Measurements from ENCODE around the gene CT47C1. TPM values are rescaled to one million over a fixed set of nuclear protein-coding genes. Genes with fewer than 3 reads are reported as not detected.

Gene CT47C1
- total RNA-seq, 1 donor from 2014 or later = not detected

DNA sequence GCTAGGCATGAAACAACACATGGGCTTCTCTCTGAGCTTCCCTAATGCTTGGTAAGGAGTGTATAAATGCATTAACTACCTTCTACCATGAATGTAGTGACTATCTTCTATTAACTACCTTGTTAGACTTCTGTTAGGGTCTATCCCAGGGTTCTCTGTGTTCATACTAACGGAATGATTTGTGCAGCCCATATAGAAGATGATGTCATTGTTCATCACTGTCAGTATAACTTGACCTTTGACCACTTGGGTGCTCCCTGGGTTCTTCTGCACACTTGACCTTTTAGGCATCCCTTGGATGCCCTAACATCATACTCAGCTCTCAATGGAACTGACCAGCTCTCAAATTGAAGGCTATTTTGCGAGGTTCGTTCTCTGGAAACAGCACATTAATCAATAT is 30.8 kb upstream of the CT47C1 start:
- Histone ChIP-seq H3K27me3 (ENCODE audit: control insufficient read depth in 3 of 3, insufficient read depth in 3 of 3, low read length in 3 of 3) (no peaks in the 10 kb centered on the region), H3K9ac (ENCODE audit: low read depth in 1 of 3, low read length in 3 of 3) (no peak overlapping the region), H3K4me1 (ENCODE audit: control insufficient read depth in 3 of 3, insufficient read depth in 3 of 3, low read length in 3 of 3) (peaks cover 0 to 7% (median 0%) of the 10 kb centered on the region in 3 donors), H3K27ac (ENCODE audit: low read depth, low read length) (peak overlapping the region; percentile 40), H3K9me3 (ENCODE audit: control insufficient read depth in 3 of 3, low read length in 3 of 3) (no peaks in the 10 kb centered on the region), H3K36me3 (ENCODE audit: control insufficient read depth in 3 of 3, insufficient read depth in 3 of 3, low read length in 3 of 3) (no peaks in the 10 kb centered on the region), H3K4me3 (ENCODE audit: low read length in 3 of 3) (no peak overlapping the region)

DNA sequence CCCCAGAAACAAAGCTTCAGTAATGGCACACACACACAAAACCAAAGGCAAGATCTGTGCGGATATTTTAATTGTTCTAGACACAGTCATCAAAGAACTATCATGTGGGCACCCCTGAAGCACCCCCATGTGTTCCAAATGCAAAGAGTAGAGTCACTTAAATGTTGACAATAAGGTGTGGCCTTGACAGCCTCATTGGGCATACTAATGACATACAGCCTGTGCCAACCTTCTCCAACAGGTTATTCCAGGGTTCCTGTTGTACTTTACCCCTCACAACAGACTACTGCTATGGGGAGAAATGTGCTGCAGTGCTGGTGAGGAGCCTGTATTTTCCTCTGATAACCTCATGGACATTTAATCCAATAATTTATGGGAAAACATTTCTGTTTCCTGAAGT is 29.8 kb upstream of the CT47C1 start:
- no peak overlapping the region for H3K4me3 ChIP-seq (ENCODE audit: low read length in 3 of 3)
- H3K36me3 ChIP-seq (ENCODE audit: control insufficient read depth in 3 of 3, insufficient read depth in 3 of 3, low read length in 3 of 3) = no peaks in the 10 kb centered on the region
- peaks cover 0 to 7% (median 0%) of the 10 kb centered on the region in 3 donors for H3K4me1 ChIP-seq (ENCODE audit: control insufficient read depth in 3 of 3, insufficient read depth in 3 of 3, low read length in 3 of 3)
- H3K27ac ChIP-seq (ENCODE audit: low read depth, low read length) = no peak overlapping the region
- H3K9ac ChIP-seq (ENCODE audit: low read depth in 1 of 3, low read length in 3 of 3) = no peak overlapping the region
- no peaks in the 10 kb centered on the region for H3K9me3 ChIP-seq (ENCODE audit: control insufficient read depth in 3 of 3, low read length in 3 of 3)
- no peaks in the 10 kb centered on the region for H3K27me3 ChIP-seq (ENCODE audit: control insufficient read depth in 3 of 3, insufficient read depth in 3 of 3, low read length in 3 of 3)

DNA sequence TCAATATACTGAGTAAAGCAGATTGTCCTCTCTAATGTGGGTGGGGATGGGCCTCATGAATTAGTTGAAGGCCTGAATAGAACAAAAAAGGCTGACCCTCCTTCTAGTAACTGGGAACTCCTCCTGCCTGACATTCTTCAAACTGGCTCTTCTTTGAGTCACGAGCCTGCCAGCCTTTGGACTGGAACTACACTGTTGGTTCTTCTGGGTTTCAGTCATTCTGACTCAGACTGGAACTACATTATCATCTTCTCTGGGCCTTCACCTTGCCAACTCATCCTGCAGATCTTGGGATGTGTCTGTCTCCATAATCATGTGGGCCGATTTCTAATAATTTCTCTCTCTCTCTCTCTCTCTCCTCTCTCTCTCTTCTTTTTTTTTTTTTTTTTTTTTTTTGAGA is 26.9 kb upstream of the CT47C1 start:
- Histone ChIP-seq H3K36me3 (ENCODE audit: control insufficient read depth in 3 of 3, insufficient read depth in 3 of 3, low read length in 3 of 3) (no peaks in the 10 kb centered on the region), H3K4me3 (ENCODE audit: low read length in 3 of 3) (no peak overlapping the region), H3K9ac (ENCODE audit: low read depth in 1 of 3, low read length in 3 of 3) (no peak overlapping the region), H3K4me1 (ENCODE audit: control insufficient read depth in 3 of 3, insufficient read depth in 3 of 3, low read length in 3 of 3) (peaks cover 0 to 6% (median 0%) of the 10 kb centered on the region in 3 donors), H3K9me3 (ENCODE audit: control insufficient read depth in 3 of 3, low read length in 3 of 3) (no peaks in the 10 kb centered on the region), H3K27me3 (ENCODE audit: control insufficient read depth in 3 of 3, insufficient read depth in 3 of 3, low read length in 3 of 3) (no peaks in the 10 kb centered on the region), H3K27ac (ENCODE audit: low read depth, low read length) (no peak overlapping the region)

DNA sequence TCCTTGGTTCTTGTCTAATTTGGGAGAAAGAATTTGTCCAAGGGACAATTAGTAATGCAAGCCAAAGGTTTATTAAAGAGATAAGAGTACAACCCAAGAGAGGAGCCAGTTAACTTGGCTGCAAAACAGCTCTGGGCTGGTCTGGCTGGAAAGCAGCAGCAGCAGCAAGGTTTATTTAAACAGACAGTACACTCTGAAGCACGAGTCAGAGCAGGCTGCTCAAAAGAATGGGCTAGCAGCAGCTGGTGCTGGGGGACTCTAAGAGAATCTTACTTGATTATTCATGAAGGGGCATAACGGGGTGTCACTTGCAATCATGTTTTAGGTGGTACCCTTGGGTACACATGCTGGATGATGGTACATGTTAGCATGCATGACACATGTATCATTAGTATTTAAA is 17.1 kb upstream of the CT47C1 start:
- Histone ChIP-seq H3K27ac (ENCODE audit: low read depth, low read length) (no peak overlapping the region), H3K36me3 (ENCODE audit: control insufficient read depth in 3 of 3, insufficient read depth in 3 of 3, low read length in 3 of 3) (no peaks in the 10 kb centered on the region), H3K4me3 (ENCODE audit: low read length in 3 of 3) (no peak overlapping the region), H3K27me3 (ENCODE audit: control insufficient read depth in 3 of 3, insufficient read depth in 3 of 3, low read length in 3 of 3) (no peaks in the 10 kb centered on the region), H3K9ac (ENCODE audit: low read depth in 1 of 3, low read length in 3 of 3) (no peak overlapping the region), H3K9me3 (ENCODE audit: control insufficient read depth in 3 of 3, low read length in 3 of 3) (no peaks in the 10 kb centered on the region), H3K4me1 (ENCODE audit: control insufficient read depth in 3 of 3, insufficient read depth in 3 of 3, low read length in 3 of 3) (no peaks in the 10 kb centered on the region)

DNA sequence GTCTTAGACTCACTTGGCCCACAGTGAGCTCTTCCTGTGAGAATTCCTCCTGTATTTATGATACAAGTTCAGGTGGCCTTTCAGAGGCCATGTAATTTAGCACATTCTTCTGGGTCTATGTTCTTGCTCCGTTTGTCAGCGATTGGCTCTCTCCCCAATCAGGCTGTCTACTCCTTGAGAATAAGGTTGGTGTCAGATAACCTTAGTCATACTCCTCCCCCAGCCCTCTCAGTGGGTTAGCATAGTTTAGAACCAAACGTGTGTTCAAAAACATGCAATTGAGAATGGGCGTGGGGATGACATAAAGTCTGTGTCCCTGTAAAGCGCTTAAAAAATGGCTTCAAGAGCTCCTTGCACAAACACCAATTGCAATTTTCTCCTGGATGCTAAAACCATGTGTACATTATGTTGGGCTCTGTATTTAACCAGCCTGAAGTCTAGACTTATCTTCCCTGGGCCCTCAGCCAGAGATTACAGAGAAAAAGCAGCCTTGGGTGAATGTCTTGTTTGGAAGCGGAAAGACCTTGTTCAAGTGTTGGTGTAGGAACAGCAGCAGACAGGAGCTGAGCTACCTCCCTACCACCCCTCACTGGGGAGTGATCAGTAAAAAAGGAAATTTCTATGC is 9.9 kb upstream of the CT47C1 start:
- Histone ChIP-seq H3K9me3 (ENCODE audit: control insufficient read depth in 3 of 3, low read length in 3 of 3) (no peaks in the 10 kb centered on the region), H3K36me3 (ENCODE audit: control insufficient read depth in 3 of 3, insufficient read depth in 3 of 3, low read length in 3 of 3) (no peaks in the 10 kb centered on the region), H3K4me3 (ENCODE audit: low read length in 3 of 3) (no peak overlapping the region), H3K27ac (ENCODE audit: low read depth, low read length) (no peak overlapping the region), H3K4me1 (ENCODE audit: control insufficient read depth in 3 of 3, insufficient read depth in 3 of 3, low read length in 3 of 3) (no peaks in the 10 kb centered on the region), H3K9ac (ENCODE audit: low read depth in 1 of 3, low read length in 3 of 3) (no peak overlapping the region), H3K27me3 (ENCODE audit: control insufficient read depth in 3 of 3, insufficient read depth in 3 of 3, low read length in 3 of 3) (no peaks in the 10 kb centered on the region)

DNA sequence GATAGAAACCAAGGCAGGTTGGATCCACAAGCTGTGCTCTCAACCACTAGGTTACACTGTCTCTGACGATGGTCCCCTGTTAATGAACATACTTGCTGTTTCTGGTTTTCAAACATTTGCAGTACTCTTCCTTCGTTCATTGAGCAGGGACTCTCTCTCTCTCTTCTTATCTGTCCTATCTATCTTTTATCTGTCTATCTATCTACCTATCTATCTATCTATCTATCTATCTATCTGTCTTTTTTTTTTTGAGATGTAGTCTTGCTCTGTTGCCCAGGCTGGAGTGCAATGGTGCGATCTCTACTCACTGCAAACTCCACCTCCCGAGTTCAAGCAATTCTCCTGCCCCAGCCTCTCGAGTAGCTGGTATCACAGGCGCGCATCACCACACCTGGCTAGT is 9.4 kb upstream of the CT47C1 start:
- H3K4me3 ChIP-seq (ENCODE audit: low read length in 3 of 3) = no peak overlapping the region
- no peaks in the 10 kb centered on the region for H3K4me1 ChIP-seq (ENCODE audit: control insufficient read depth in 3 of 3, insufficient read depth in 3 of 3, low read length in 3 of 3)
- no peak overlapping the region for H3K27ac ChIP-seq (ENCODE audit: low read depth, low read length)
- H3K36me3 ChIP-seq (ENCODE audit: control insufficient read depth in 3 of 3, insufficient read depth in 3 of 3, low read length in 3 of 3) = no peaks in the 10 kb centered on the region
- H3K9ac ChIP-seq (ENCODE audit: low read depth in 1 of 3, low read length in 3 of 3) = no peak overlapping the region
- H3K27me3 ChIP-seq (ENCODE audit: control insufficient read depth in 3 of 3, insufficient read depth in 3 of 3, low read length in 3 of 3) = no peaks in the 10 kb centered on the region
- no peaks in the 10 kb centered on the region for H3K9me3 ChIP-seq (ENCODE audit: control insufficient read depth in 3 of 3, low read length in 3 of 3)

DNA sequence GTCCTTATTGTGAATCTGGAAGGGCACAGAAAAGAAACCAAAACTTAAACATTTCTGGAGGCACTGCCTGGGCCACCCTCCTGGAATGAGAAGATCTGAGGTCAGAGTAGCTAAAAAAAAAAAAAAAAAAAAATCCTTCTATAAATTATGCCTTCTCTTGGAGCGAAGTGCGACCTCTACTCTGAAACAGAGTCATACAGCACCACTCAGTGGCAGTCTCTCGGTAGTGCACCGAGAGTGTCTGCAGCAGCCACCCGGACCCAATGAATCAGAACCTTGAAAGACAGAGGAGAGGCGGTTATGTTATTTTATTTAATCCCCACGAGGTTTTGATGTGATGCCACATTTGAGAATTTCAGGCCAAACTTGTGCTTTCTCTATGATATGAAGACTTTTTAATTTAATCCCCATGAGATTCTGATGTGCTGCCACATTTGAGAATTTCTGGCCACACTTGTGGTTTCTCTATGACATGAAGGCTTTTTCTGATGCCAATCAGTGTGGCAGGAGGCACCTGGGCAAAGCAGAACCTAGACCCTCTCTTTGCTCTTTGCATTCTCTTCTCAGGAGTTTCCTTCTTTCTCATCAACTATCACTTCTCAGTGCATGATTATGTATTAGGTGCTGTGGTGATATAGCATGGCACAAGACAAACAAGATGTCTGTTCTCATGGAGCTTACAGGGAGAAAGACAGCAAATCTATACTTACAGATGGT is 5.6 kb upstream of the CT47C1 start:
- no peaks in the 10 kb centered on the region for H3K4me1 ChIP-seq (ENCODE audit: control insufficient read depth in 3 of 3, insufficient read depth in 3 of 3, low read length in 3 of 3)
- no peaks in the 10 kb centered on the region for H3K27me3 ChIP-seq (ENCODE audit: control insufficient read depth in 3 of 3, insufficient read depth in 3 of 3, low read length in 3 of 3)
- H3K27ac ChIP-seq (ENCODE audit: low read depth, low read length) = no peak overlapping the region
- H3K9ac ChIP-seq (ENCODE audit: low read depth in 1 of 3, low read length in 3 of 3) = no peak overlapping the region
- no peak overlapping the region for H3K4me3 ChIP-seq (ENCODE audit: low read length in 3 of 3)
- no peaks in the 10 kb centered on the region for H3K36me3 ChIP-seq (ENCODE audit: control insufficient read depth in 3 of 3, insufficient read depth in 3 of 3, low read length in 3 of 3)
- H3K9me3 ChIP-seq (ENCODE audit: control insufficient read depth in 3 of 3, low read length in 3 of 3) = no peaks in the 10 kb centered on the region

DNA sequence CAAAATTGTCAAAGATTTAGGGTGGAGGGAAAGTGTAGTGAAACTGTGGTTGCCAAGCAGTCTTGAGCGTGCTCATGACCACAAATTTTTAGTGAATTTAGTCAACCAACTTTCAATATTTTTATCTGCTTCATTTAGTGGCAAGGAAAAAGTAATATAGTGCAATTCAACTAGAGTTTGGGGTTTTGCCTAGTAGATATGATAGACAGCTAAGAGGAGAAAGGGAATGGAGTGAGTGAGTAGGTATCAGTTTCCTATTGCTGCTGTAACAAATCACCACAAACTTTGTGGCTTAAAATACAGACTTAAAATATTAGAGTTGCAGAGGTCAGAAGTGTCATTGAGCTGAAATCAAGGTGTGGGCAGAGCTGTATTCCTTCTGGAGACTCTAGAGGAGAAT is 3.7 kb upstream of the CT47C1 start:
- no peak overlapping the region for H3K4me3 ChIP-seq (ENCODE audit: low read length in 3 of 3)
- H3K9ac ChIP-seq (ENCODE audit: low read depth in 1 of 3, low read length in 3 of 3) = no peak overlapping the region
- no peaks in the 10 kb centered on the region for H3K36me3 ChIP-seq (ENCODE audit: control insufficient read depth in 3 of 3, insufficient read depth in 3 of 3, low read length in 3 of 3)
- H3K27me3 ChIP-seq (ENCODE audit: control insufficient read depth in 3 of 3, insufficient read depth in 3 of 3, low read length in 3 of 3) = no peaks in the 10 kb centered on the region
- H3K4me1 ChIP-seq (ENCODE audit: control insufficient read depth in 3 of 3, insufficient read depth in 3 of 3, low read length in 3 of 3) = no peaks in the 10 kb centered on the region
- no peak overlapping the region for H3K27ac ChIP-seq (ENCODE audit: low read depth, low read length)
- H3K9me3 ChIP-seq (ENCODE audit: control insufficient read depth in 3 of 3, low read length in 3 of 3) = no peaks in the 10 kb centered on the region

DNA sequence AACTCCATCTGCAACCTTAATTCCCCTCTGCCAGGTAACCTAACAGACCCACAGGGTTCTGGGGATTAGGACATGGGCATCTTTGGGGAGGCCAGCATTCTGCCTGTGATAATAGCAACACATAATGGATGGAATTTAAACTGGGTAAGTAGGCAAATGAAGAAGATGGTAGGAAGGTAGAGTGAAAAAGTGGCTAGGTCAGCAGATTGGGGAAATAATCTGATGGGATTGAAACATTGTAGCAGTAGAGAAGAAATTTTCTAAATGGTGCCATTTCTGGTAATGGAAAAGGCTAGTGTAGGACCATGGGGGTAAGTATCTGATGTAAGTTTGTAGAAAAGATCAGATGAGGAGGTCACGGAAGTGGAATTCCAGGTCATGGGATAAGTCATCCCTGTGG is 3.0 kb upstream of the CT47C1 start:
- Histone ChIP-seq H3K4me1 (ENCODE audit: control insufficient read depth in 3 of 3, insufficient read depth in 3 of 3, low read length in 3 of 3) (no peaks in the 10 kb centered on the region), H3K36me3 (ENCODE audit: control insufficient read depth in 3 of 3, insufficient read depth in 3 of 3, low read length in 3 of 3) (no peaks in the 10 kb centered on the region), H3K9me3 (ENCODE audit: control insufficient read depth in 3 of 3, low read length in 3 of 3) (no peaks in the 10 kb centered on the region), H3K27ac (ENCODE audit: low read depth, low read length) (no peak overlapping the region), H3K9ac (ENCODE audit: low read depth in 1 of 3, low read length in 3 of 3) (no peak overlapping the region), H3K27me3 (ENCODE audit: control insufficient read depth in 3 of 3, insufficient read depth in 3 of 3, low read length in 3 of 3) (no peaks in the 10 kb centered on the region), H3K4me3 (ENCODE audit: low read length in 3 of 3) (no peak overlapping the region)

DNA sequence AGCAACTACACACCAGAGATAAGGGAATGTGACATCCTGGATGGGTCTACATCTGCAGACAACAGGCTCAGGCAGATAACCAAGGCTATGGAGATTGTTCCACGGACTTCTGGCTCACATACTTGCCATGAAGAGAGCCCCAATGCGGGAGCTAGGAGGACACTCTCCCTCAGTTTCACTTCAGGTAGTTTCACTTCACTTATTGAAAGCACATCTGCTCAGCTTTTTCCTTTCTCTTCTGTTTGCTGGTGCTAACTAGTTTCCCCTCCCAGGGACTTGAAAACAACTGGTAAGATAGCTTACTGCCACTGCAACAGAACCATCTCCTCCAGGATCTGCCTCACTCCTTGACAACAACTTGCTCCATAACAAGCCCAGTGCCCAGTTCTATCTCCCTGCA is 1.4 kb upstream of the CT47C1 start:
- Histone ChIP-seq H3K36me3 (ENCODE audit: control insufficient read depth in 3 of 3, insufficient read depth in 3 of 3, low read length in 3 of 3) (no peaks in the 10 kb centered on the region), H3K4me3 (ENCODE audit: low read length in 3 of 3) (no peak overlapping the region), H3K27ac (ENCODE audit: low read depth, low read length) (no peak overlapping the region), H3K9me3 (ENCODE audit: control insufficient read depth in 3 of 3, low read length in 3 of 3) (no peaks in the 10 kb centered on the region), H3K4me1 (ENCODE audit: control insufficient read depth in 3 of 3, insufficient read depth in 3 of 3, low read length in 3 of 3) (no peaks in the 10 kb centered on the region), H3K9ac (ENCODE audit: low read depth in 1 of 3, low read length in 3 of 3) (no peak overlapping the region), H3K27me3 (ENCODE audit: control insufficient read depth in 3 of 3, insufficient read depth in 3 of 3, low read length in 3 of 3) (no peaks in the 10 kb centered on the region)

All from skeletal muscle tissue (tissue), 4 donors.